Heart right ventricle (tissue), 16 donors: ENCODE results near the gene A4GNT. TPM values are rescaled to one million over a fixed set of nuclear protein-coding genes. Genes with fewer than 3 reads are reported as not detected.

Experiments used
- ATAC-seq, 8 donors: fragments of 200-7000 bp; cut with Tn5 transposase; one replicate each; pipeline ENCODE4 v1.9.1; 2020; ENCODE audit warnings: mild to moderate bottlenecking in 8 of 8, moderate library complexity in 8 of 8, moderate number of reproducible peaks in 1 of 8
- DNase-seq, 2 donors: peaks; one replicate each; pipeline ENCODE4 v3.0.0-alpha.2; 2020
- H3K27ac ChIP-seq, 10 donors: fragments of 200-600 bp; sonication (generic) in 2 of 10; one replicate each; pipeline versions ENCODE4 v1.5.0 to v1.8.0; 2020 to 2022; ENCODE audit warnings: mild to moderate bottlenecking in 3 of 10
- H3K27me3 ChIP-seq, 7 donors: fragments of 200-600 bp; one replicate each; pipeline ENCODE4 v1.8.0; 2021 to 2022; ENCODE audit warnings: mild to moderate bottlenecking in 2 of 7
- H3K36me3 ChIP-seq, 9 donors: fragments of 200-600 bp; sonication (generic) in 1 of 9; one replicate each; pipeline versions ENCODE4 v1.5.0 to v1.8.0; 2020 to 2022; ENCODE audit warnings: mild to moderate bottlenecking in 2 of 9
- H3K4me1 ChIP-seq, 9 donors: fragments of 200-600 bp; sonication (generic) in 1 of 9; one replicate each; pipeline versions ENCODE4 v1.5.0 to v1.8.0; 2020 to 2022; ENCODE audit warnings: mild to moderate bottlenecking in 4 of 9
- H3K4me3 ChIP-seq, 10 donors: fragments of 200-600 bp; sonication (generic) in 2 of 10; one replicate each; pipeline versions ENCODE4 v1.5.0 to v1.8.0; 2020 to 2022; ENCODE audit warnings: mild to moderate bottlenecking in 7 of 10, moderate library complexity in 2 of 10
- H3K9me3 ChIP-seq, 11 donors: fragments of 200-600 bp in 10 of 11; sonication (generic) in 2 of 11; one replicate each; pipeline versions ENCODE4 v1.5.0 to v1.8.0; 2013 to 2022; ENCODE audit warnings: mild to moderate bottlenecking in 2 of 11, control low read depth in 1 of 11, moderate library complexity in 1 of 11
- CTCF ChIP-seq, 9 donors: fragments of 200-600 bp; sonication (generic) in 2 of 9; IDR thresholded peaks; one replicate each; pipeline versions ENCODE4 v1.5.0 to v1.8.0; 2021 to 2022; ENCODE audit warnings: antibody characterized with exemption in 9 of 9, mild to moderate bottlenecking in 5 of 9, moderate library complexity in 1 of 9
- WGBS, 2 donors: extraction: QIAGEN DNeasy Blood & Tissue Kit; methylation state at CpG; one replicate each; pipeline ENCODE4 v1.1.7; 2013; ENCODE audit warnings: inconsistent platforms in 1 of 2; 5-methylcytosine and 5-hydroxymethylcytosine counted together
- intact Hi-C, 10 donors: fragments of 100-400 bp; cut with DNase I; formaldehyde crosslinking; loops; one replicate each; pipeline versions ENCODE4 v1.11.1 to v1.14.2; 2022
- polyA plus RNA-seq, 2 donors: library from polyadenylated mRNA; stranded (reverse); fragments of 200-250 nt; gene quantifications; one replicate each; pipeline ENCODE4 v1.2.3, GENCODE V29; 2013
- total RNA-seq, 10 donors: library from RNA; stranded (reverse); fragmentation: NEBNext Ultra II Directional in 3 of 10; extraction: Animal tissue kit (Norgen Biotek cat#: 25700) in 3 of 10; gene quantifications; one replicate each; pipeline versions ENCODE4 v1.2.1 to v1.2.4, GENCODE V29; 2021 to 2023
- donor health status: Arrhythmogenic right ventricular cardiomyopathy.
- donor health status: ischemic (EF 13 %, LVEDD 7.1; RV severe dilation, severe dysfunction).
- donor health status: healthy with polysubstance abuse.
- donor health status: DM: no; HTN: yes; CAD: no.
- donor health status: DM: no; HTN: no; CAD: no.
- donor health status: ischemic (EF 25% LVEDD 6.9; RV normal size, moderate dysfunction).
- donor health status: ischemic (EF 25% LVEDD 5.7; RV mildly dilated, moderate dysfunction).
- donor health status: healthy.
- donor health status: DM: yes; HTN: yes; CAD: no.
- donor health status: Ischemic cardiomyopathy.
- donor health status: ischemic (EF 35%, LVEDD 5.7; RV mildly dilated, moderate dysfunction).
- donor health status: nonischemic (EF 11% LVEDD 7.7; RV severe dilation, severe dysfunction).
- donor health status: DM: yes; HTN: yes; CAD: no.
- donor health status: PGD.
- donor health status: ischemic (EF 29% LVEDD 5.4; RV normal size, mild dysfunction).
- donor health status: nonischemic (EF 23%, LVEDD 6.1; RV moderate dilation, normal function).

A4GNT gene
- total and polyA plus RNA-seq, 12 donors: not detected

GRCh38 chr3:138082992-138083386, 49.2 kb downstream of the A4GNT start:
- Histone ChIP-seq H3K27me3 (no peaks in the 10 kb centered on the region), H3K4me1 (peaks cover 0 to 35% (median 0%) of the 10 kb centered on the region in 9 donors), H3K9me3 (no peaks in the 10 kb centered on the region), H3K36me3 (peaks cover 0 to 73% (median 18%) of the 10 kb centered on the region in 9 donors), H3K27ac (peak overlapping the region in 2 of 10 donors; percentile 53 to 58), H3K4me3 (no peak overlapping the region)
- no peak for DNase-seq
- intact Hi-C loops: no loop called here
- no peak for ATAC-seq
- no peak for TF ChIP-seq CTCF (IDR thresholded peaks at IDR 0.05)

GRCh38 chr3:138082085-138082991, 49.9 kb downstream of the A4GNT start:
- ATAC-seq (peak in 7 of 8 donors; percentile 55 to 74 (median 59)), DNase-seq (no peak)
- TF ChIP-seq CTCF (IDR thresholded peaks at IDR 0.05): no peak
- Histone ChIP-seq H3K27ac (peak overlapping the region in 7 of 10 donors; percentile 18 to 58 (median 34)), H3K4me1 (peaks cover 0 to 35% (median 0%) of the 10 kb centered on the region in 9 donors), H3K27me3 (no peaks in the 10 kb centered on the region), H3K36me3 (peaks cover 0 to 73% (median 18%) of the 10 kb centered on the region in 9 donors), H3K9me3 (no peaks in the 10 kb centered on the region), H3K4me3 (peak overlapping the region in 2 of 10 donors; percentile 8 to 13)
- intact Hi-C loops: no loop called here
- WGBS, 2 donors: 60 to 74% methylated on average over 8 of the region's 8 CpGs

- H3K27me3 ChIP-seq: no peaks in the 10 kb centered on the region
- intact Hi-C loops: no loop called here
- H3K27ac ChIP-seq: peak overlapping the region in 6 of 10 donors; percentile 25 to 58 (median 45)
- WGBS, 2 donors: 74 to 79% methylated on average over 5 of the region's 5 CpGs
- DNase-seq (no peak), ATAC-seq (peak in 6 of 8 donors; percentile 31 to 57 (median 52))
- H3K36me3 ChIP-seq: peaks cover 0 to 73% (median 13%) of the 10 kb centered on the region in 9 donors
- TF ChIP-seq CTCF (IDR thresholded peaks at IDR 0.05): no peak
- H3K4me3 ChIP-seq: peak overlapping the region in 1 of 10 donors; percentile 13
- no peaks in the 10 kb centered on the region for H3K9me3 ChIP-seq
- peaks cover 0 to 35% (median 0%) of the 10 kb centered on the region in 9 donors for H3K4me1 ChIP-seq
Observed at GRCh38 chr3:138081371-138082084, 50.7 kb downstream of the A4GNT start.

- no peak for TF ChIP-seq CTCF (IDR thresholded peaks at IDR 0.05)
- 87 to 95% methylated on average over 5 of the region's 5 CpGs for WGBS, 2 donors
- Histone ChIP-seq H3K4me1 (peaks cover 0 to 35% (median 0%) of the 10 kb centered on the region in 9 donors), H3K27me3 (no peaks in the 10 kb centered on the region), H3K9me3 (no peaks in the 10 kb centered on the region), H3K36me3 (peaks cover 0 to 79% (median 9%) of the 10 kb centered on the region in 9 donors), H3K27ac (no peak overlapping the region), H3K4me3 (no peak overlapping the region)
- intact Hi-C loops: loop anchor here in 2 of 10 donors (5.0 to 10.0 kb wide), 2 partner anchors 32 to 355 kb away; partner anchors contain the start of gene ESYT3 (in 1 of the 2)
- ATAC-seq: no peak
- no peak for DNase-seq
Observed at GRCh38 chr3:138079901-138080300, 52.3 kb downstream of the A4GNT start.
